ENCODE results near the gene ACADS.

- no peak for TF ChIP-seq CTCF (IDR thresholded peaks at IDR 0.05)
- TF ChIP-seq POLR2A (IDR thresholded peaks at IDR 0.05) = no peak
- TF ChIP-seq POLR2AphosphoS5 (IDR thresholded peaks at IDR 0.05) = no peak
Measured at GRCh38 chr12:120757949-120758348, 32.3 kb downstream of the ACADS start.
